HEK293T (cell line): Measurements from ENCODE around the gene OCA2.

ENCODE experiments used
- CTCF ChIA-PET: fragments of 350-600 bp; formaldehyde crosslinking; extraction: SDS; loops from one replicate; lab custom pipeline; 2021; ENCODE audit warnings: antibody characterized with exemption, inconsistent platforms; lab: Yijun Ruan, JAX
- POLR2A ChIA-PET: fragments of 350-600 bp; formaldehyde crosslinking; extraction: SDS; loops from one replicate; lab custom pipeline; 2020; ENCODE audit warnings: antibody characterized with exemption, inconsistent platforms; lab: Yijun Ruan, JAX
- DNase-seq: peaks from one replicate; pipeline ENCODE4 v3.0.0; 2012; ENCODE audit warnings: mixed read lengths; ENCODE audit errors: extremely low spot score
- ARNT ChIP-seq: fragments of 450-650 bp; IDR thresholded peaks from 2 replicates; pipeline ENCODE4 v1.6.1; 2017; ENCODE audit warnings: mild to moderate bottlenecking
- BHLHE40 ChIP-seq: fragments of 450-650 bp; IDR thresholded peaks from 2 replicates; pipeline ENCODE4 v1.6.1; 2016; ENCODE audit warnings: mild to moderate bottlenecking, moderate library complexity, borderline replicate concordance
- CTBP1 ChIP-seq: fragments of 450-650 bp; IDR thresholded peaks from 2 replicates; pipeline ENCODE4 v1.6.1; 2016; ENCODE audit warnings: borderline replicate concordance
- ELF4 ChIP-seq: fragments of 450-650 bp; IDR thresholded peaks from 2 replicates; pipeline ENCODE4 v1.6.1; 2017; ENCODE audit warnings: antibody characterized with exemption
- FOXA1 ChIP-seq: fragments of 450-650 bp; IDR thresholded peaks from 2 replicates; pipeline ENCODE4 v1.6.1; 2016; ENCODE audit warnings: mild to moderate bottlenecking
- FOXK2 ChIP-seq: fragments of 450-650 bp; IDR thresholded peaks from 2 replicates; pipeline ENCODE4 v1.6.1; 2016; ENCODE audit warnings: mild to moderate bottlenecking
- FOXM1 ChIP-seq: fragments of 450-650 bp; IDR thresholded peaks from 2 replicates; pipeline ENCODE4 v1.6.1; 2017; ENCODE audit warnings: mild to moderate bottlenecking, borderline replicate concordance
- HDGF ChIP-seq: fragments of 450-650 bp; IDR thresholded peaks from 2 replicates; pipeline ENCODE4 v1.6.1; 2017; ENCODE audit warnings: antibody characterized with exemption, borderline replicate concordance
- L3MBTL2 ChIP-seq: fragments of 450-650 bp; conservative IDR thresholded peaks from 2 replicates; pipeline ENCODE4 v1.6.1; 2016; ENCODE audit warnings: mild to moderate bottlenecking
- LEF1 ChIP-seq: fragments of 450-650 bp; IDR thresholded peaks from 2 replicates; pipeline ENCODE4 v1.6.1; 2017; ENCODE audit warnings: mild to moderate bottlenecking, borderline replicate concordance
- NFRKB ChIP-seq: fragments of 450-650 bp; IDR thresholded peaks from 2 replicates; pipeline ENCODE4 v1.6.1; 2016; ENCODE audit warnings: mild to moderate bottlenecking, moderate library complexity
- PKNOX1 ChIP-seq: fragments of 450-650 bp; IDR thresholded peaks from 2 replicates; pipeline ENCODE4 v1.6.1; 2016
- SP1 ChIP-seq: fragments of 450-650 bp; IDR thresholded peaks from 2 replicates; pipeline ENCODE4 v1.6.1; 2017
- SUZ12 ChIP-seq: fragments of 450-650 bp; IDR thresholded peaks from 2 replicates; pipeline ENCODE4 v1.6.1; 2016; ENCODE audit warnings: mild to moderate bottlenecking
- TARDBP ChIP-seq: fragments of 450-650 bp; IDR thresholded peaks from 2 replicates; pipeline ENCODE4 v1.6.1; 2016
- ZNF384 ChIP-seq: fragments of 450-650 bp; IDR thresholded peaks from 2 replicates; pipeline ENCODE4 v1.6.1; 2016

Gene OCA2

GRCh38 chr15:27808182-27808581 is 290.9 kb downstream of the OCA2 start:
- DNase-seq: no peak
- TF ChIP-seq TARDBP (no peak), BHLHE40 (no peak), FOXM1 (no peak), ELF4 (no peak), LEF1 (no peak), NFRKB (no peak)
- ChIA-PET POLR2A (no interaction called here), CTCF (no interaction called here)

- no peak for DNase-seq
- ChIA-PET CTCF (no interaction called here), POLR2A (no interaction called here)
- TF ChIP-seq LEF1 (no peak), FOXK2 (no peak), HDGF (no peak), CTBP1 (no peak), BHLHE40 (no peak), TARDBP (no peak), ZNF384 (no peak), FOXA1 (no peak)
Observed at GRCh38 chr15:27807335-27807734, 291.8 kb downstream of the OCA2 start.

- TF ChIP-seq FOXK2: no peak
- TF ChIP-seq LEF1: no peak
- no peak for TF ChIP-seq CTBP1
- TF ChIP-seq L3MBTL2: no peak
- no peak for TF ChIP-seq PKNOX1
- TF ChIP-seq NFRKB: no peak
- TF ChIP-seq FOXM1: no peak
- TF ChIP-seq TARDBP: no peak
- TF ChIP-seq HDGF: no peak
- no peak for TF ChIP-seq ARNT
- no peak for TF ChIP-seq ZNF384
- TF ChIP-seq SP1: no peak
- TF ChIP-seq ELF4: no peak
- ChIA-PET CTCF (no interaction called here), POLR2A (no interaction called here)
- DNase-seq: no peak
Observed at GRCh38 chr15:27806396-27806795, 292.7 kb downstream of the OCA2 start.

GRCh38 chr15:27805261-27806220 is 293.6 kb downstream of the OCA2 start:
- CTCF ChIA-PET: no interaction called here
- no peak for DNase-seq
- TF ChIP-seq FOXM1: no peak
- TF ChIP-seq LEF1: no peak
- TF ChIP-seq FOXA1: no peak
- TF ChIP-seq ARNT: no peak
- no peak for TF ChIP-seq HDGF
- no peak for TF ChIP-seq TARDBP
- no peak for TF ChIP-seq SP1
- TF ChIP-seq ELF4: no peak
- no peak for TF ChIP-seq PKNOX1
- POLR2A ChIA-PET: no interaction called here

- ChIA-PET POLR2A (no interaction called here), CTCF (no interaction called here)
Observed at GRCh38 chr15:27804569-27805260, 294.4 kb downstream of the OCA2 start.

GRCh38 chr15:27798807-27799206 is 300.3 kb downstream of the OCA2 start:
- no peak for TF ChIP-seq ARNT
- TF ChIP-seq BHLHE40: no peak
- no peak for TF ChIP-seq FOXM1
- ChIA-PET POLR2A (interaction anchor here (0.6 kb wide), 1 partner anchor 25 kb away, joined by 3 read pairs; no protein-coding TSS in a partner anchor), CTCF (no interaction called here)
- DNase-seq: no peak

More at GRCh38 chr15:27804569-27805260, 294.4 kb downstream of the OCA2 start:
- no peak for DNase-seq
- no peak for TF ChIP-seq FOXK2
- no peak for TF ChIP-seq SP1
- TF ChIP-seq HDGF: no peak
- TF ChIP-seq PKNOX1: no peak

GRCh38 chr15:27797765-27798164 is 301.4 kb downstream of the OCA2 start:
- TF ChIP-seq FOXM1: no peak
- no peak for TF ChIP-seq CTBP1
- no peak for TF ChIP-seq ARNT
- TF ChIP-seq SP1: no peak
- no peak for TF ChIP-seq BHLHE40
- no peak for TF ChIP-seq LEF1
- no peak for TF ChIP-seq SUZ12
- no peak for TF ChIP-seq ZNF384
- no peak for TF ChIP-seq PKNOX1
- no peak for TF ChIP-seq TARDBP
- TF ChIP-seq FOXK2: no peak
- no peak for TF ChIP-seq FOXA1
- TF ChIP-seq L3MBTL2: no peak
- ChIA-PET POLR2A (no interaction called here), CTCF (no interaction called here)
- no peak for DNase-seq
